Panc1 (cell line): Measurements from ENCODE around the gene PKMYT1.

Experiments
- POLR2AphosphoS5 ChIP-seq: IDR thresholded peaks from 2 replicates; pipeline ENCODE4 v1.6.1; 2012; ENCODE audit warnings: mild to moderate bottlenecking, low read depth, low read length, moderate library complexity
- REST ChIP-seq, 2 experiments: IDR thresholded peaks; 2 replicates each; pipeline ENCODE4 v1.6.1; 2011 to 2012; ENCODE audit warnings: low read depth in 2 of 2, control low read depth in 1 of 2, low read length in 1 of 2, mild to moderate bottlenecking in 1 of 2, moderate library complexity in 1 of 2; ENCODE audit not compliant: insufficient read depth in 1 of 2
- SIN3A ChIP-seq: IDR thresholded peaks from 2 replicates; pipeline ENCODE4 v1.6.1; 2012; ENCODE audit warnings: low read depth, mild to moderate bottlenecking, low read length, moderate library complexity, borderline replicate concordance; ENCODE audit not compliant: insufficient read depth
- TCF7L2 ChIP-seq: IDR thresholded peaks from 2 replicates; pipeline ENCODE4 v1.6.1; 2011; ENCODE audit warnings: mild to moderate bottlenecking, low read depth, low read length, inconsistent platforms
- TF ChIP-seq, protein P1 (sequence below): fragments of 450-650 bp; IDR thresholded peaks from 2 replicates; pipeline ENCODE4 v1.5.1; 2017; ENCODE audit warnings: mild to moderate bottlenecking

DNA sequence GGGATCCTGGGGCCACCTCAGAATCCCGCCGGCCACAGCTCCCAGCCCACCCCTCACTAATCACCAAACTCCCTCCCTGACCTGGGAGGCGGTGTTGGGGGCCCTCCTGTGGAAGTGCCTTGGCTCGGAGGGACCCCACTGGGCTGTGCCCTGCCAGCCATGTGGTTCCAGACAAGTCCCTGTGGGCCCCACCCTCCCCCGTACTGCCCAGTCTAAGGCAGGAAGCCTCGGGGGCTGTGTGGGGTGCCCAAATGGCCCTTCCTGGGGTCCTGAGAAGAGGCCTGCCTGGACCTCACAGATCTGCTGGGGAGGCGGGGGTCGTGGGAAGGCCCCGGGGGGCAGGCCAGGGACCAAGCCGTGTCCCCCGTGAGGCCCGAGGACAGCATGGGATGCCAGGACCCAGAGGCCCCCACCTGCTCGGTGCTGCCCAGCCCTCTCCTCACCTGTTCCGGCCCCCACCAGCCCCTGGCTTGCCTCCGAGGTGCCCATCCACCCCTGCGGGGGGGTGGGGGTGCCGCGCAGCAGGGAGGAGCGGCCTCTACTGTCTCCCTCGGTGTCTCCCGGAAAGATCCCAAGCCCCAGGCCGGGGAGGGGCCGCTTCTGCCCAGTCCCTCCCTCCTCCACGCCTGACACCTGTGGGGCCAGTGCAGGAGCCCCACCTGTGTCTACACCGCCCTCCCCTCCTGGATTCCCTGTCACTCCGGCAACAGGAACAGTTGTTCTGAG is 25.4 kb downstream of the PKMYT1 start:
- TF ChIP-seq, protein P1, sequence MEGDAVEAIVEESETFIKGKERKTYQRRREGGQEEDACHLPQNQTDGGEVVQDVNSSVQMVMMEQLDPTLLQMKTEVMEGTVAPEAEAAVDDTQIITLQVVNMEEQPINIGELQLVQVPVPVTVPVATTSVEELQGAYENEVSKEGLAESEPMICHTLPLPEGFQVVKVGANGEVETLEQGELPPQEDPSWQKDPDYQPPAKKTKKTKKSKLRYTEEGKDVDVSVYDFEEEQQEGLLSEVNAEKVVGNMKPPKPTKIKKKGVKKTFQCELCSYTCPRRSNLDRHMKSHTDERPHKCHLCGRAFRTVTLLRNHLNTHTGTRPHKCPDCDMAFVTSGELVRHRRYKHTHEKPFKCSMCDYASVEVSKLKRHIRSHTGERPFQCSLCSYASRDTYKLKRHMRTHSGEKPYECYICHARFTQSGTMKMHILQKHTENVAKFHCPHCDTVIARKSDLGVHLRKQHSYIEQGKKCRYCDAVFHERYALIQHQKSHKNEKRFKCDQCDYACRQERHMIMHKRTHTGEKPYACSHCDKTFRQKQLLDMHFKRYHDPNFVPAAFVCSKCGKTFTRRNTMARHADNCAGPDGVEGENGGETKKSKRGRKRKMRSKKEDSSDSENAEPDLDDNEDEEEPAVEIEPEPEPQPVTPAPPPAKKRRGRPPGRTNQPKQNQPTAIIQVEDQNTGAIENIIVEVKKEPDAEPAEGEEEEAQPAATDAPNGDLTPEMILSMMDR: no peak
- no peak for TF ChIP-seq REST (IDR thresholded peaks at IDR 0.05; ENCODE audit: insufficient read depth in 1 of 2, low read depth in 2 of 2, low read length in 1 of 2)
- TF ChIP-seq TCF7L2: no peak
- TF ChIP-seq POLR2AphosphoS5: no peak
- no peak for TF ChIP-seq SIN3A
